Activated T-cell treated with anti-CD3 and anti-CD28 coated beads for 1 hour (primary cell): ENCODE results near the gene ICE1.
"Not testable (repeated sequence)": the region's sequence is repeated elsewhere in the genome, so short reads cannot be mapped to it uniquely, and the experiment has no call there.

ENCODE experiments used
- DNase-seq: peaks from one replicate; pipeline ENCODE4 v3.0.0-alpha.2; 2020; ENCODE audit warnings: low read depth

Gene ICE1

GRCh38 chr5:5492934-5493271, 70.4 kb downstream of the ICE1 start:
- not testable (repeated sequence) for DNase-seq

DNA sequence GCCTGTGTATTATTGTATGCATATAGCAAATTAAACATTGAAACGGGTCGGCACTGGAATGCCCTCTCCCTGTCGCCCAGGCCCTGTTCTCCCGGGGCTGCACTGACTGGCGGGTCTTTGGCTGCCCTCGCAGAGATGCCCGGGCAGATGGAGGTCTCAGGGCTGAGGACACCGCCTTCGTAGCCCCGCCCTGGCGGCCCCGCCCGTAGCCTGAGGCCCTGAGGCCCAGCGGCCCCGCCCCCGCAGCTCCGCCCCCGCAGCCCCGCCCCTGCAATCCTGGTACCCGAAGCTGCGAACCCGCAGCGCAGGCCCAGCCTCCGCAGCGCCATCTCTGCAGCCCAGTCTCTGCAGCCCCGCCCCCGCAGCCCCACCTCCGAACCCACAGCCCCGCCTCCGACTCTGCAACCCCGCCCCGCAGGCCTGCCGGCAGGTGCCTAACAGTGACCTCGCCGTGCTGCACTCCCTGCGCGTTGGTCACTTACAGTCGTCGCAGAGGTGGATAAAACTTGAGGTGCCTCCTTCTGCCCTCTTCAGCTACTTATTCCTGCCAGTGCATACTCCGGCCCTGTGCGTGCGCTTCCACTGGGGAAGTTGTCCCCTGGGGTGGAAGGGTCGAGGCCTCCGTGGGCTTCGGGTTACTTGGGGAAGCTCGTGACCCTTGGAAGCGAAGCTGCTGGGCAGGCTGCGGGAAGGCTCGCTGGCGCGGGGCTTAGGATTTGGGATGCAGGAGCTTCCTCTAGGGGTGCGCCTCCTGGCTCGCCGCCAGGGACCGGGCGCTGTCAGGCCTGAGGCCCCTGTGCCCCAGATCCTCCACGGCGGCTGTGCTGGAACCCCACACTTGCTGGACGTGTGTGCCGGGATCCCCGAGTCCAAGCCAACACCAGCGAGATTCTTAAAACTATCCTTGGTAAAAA, 72.3 kb downstream of the ICE1 start:
- DNase-seq, result peak; percentile 78

GRCh38 chr5:5497152-5497788, 74.8 kb downstream of the ICE1 start:
- DNase-seq, result no peak

DNA sequence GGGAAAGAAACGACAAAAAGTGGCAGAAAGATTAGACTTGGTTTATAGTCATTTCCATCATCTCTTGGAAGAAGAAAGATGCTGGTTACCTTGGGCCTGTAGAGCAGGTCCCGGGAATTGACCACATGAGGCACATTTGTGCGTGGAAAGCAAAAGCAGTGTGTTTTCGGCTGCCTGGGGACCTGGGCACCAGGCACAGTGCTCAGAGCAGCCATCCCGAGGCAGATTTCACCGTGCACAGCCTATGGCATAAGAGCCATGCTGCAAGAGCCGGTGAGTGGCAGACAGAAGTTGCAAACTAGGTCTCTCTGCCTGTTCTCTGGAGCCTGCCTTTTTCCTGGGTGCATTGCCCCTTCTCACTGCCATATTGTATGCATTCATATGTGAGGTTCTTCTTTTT, 77.0 kb downstream of the ICE1 start:
- no peak for DNase-seq

DNA sequence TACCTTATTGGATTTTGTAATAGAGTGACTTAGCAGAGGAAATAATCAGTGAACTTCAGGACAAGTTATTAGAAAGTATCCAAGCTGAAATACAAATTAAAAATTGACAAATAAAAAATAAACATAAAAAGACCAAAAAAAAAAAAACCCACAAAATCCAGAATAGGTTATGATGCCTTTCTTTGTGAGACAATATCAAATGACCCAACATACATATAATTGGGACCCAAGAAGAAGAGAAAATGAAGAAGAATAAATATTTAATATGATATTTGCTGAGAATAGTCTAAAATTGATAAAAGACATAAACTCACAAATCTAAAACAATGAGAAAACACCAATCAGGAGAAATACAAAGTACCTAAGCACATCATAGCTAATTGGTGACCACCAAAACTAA, 81.8 kb downstream of the ICE1 start:
- no peak for DNase-seq

- DNase-seq, result no peak
Observed at GRCh38 chr5:5505815-5506214, 83.3 kb downstream of the ICE1 start.

DNA sequence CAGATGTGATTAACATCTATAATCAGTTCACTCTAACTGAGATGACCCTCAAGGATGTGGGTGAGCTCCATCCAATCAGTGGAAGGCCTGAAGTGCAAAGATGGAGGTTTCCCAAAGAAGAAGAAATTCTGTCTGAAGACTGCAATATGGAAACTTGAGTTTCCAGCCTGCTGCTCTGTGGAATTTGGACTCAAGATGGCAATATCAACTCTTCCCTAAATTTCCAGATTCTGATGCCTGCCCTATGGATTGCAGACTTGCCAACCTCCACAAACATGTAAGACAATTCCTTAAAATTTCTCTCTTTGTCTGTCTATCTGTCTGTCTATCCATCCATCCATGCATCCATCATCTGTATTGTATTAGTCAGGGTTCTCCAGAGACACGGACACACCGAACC, 85.9 kb downstream of the ICE1 start:
- DNase-seq, result no peak

DNA sequence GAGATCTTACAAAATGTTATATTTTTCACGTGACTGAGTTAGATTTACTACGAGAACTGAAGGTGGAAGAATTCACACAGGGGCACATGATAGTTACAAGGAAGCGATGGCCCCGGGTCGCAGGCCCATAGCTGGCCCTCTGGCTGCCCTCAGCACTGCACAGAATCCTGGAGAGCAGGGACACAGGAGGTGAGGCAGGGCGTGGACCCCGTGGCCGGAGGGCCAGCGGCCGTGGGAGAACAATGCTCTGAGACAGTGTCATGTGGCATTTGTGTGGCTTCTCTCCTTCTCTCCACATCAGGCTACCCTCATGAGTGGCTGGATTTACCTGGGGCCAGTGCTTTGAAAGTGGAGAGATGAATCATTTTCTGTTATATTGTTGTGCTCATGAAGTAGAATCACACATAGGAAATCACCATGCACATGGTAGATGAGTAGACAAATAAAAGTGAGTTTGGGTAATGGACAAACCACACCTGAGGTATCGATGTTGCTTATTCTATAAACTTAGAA, 89.5 kb downstream of the ICE1 start:
- DNase-seq, result no peak

DNA sequence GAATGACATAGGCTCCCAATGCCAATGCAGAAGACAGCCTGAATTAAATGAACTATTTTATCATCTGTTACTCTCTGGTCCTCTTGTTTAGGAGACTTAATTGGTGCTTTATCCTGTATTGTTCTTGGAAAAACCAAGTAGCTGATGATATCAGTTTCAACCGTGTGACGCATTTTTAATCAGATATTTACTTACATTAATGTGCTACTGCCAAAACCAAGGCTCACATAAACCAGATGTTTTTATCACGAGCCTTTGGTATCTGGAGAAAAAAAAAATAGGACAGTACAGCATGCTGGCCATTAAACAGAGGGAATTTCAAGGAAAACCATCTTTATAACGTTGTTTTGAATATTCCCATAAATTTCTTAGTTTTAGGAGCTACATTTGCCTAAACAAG, 90.1 kb downstream of the ICE1 start:
- DNase-seq, result no peak

- not testable (repeated sequence) for DNase-seq
Observed at GRCh38 chr5:5520622-5521021, 98.1 kb downstream of the ICE1 start.

DNA sequence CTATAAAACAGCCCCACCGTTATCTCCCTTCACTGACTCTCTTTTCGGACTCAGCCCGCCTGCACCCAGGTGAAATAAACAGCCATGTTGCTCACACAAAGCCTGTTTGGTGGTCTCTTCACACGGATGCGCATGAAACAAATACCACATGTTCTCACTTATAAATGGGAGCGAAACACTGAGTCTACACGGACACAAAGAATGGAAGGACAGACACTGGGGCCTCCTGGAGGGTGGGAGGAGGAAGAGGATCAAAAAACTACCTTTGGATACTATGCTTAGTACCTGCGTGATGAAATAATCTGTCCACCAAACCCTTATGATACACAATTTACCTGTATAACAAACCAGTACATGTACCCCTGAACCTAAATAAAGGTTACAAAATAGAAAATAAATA, 98.6 kb downstream of the ICE1 start:
- DNase-seq, result no peak

DNA sequence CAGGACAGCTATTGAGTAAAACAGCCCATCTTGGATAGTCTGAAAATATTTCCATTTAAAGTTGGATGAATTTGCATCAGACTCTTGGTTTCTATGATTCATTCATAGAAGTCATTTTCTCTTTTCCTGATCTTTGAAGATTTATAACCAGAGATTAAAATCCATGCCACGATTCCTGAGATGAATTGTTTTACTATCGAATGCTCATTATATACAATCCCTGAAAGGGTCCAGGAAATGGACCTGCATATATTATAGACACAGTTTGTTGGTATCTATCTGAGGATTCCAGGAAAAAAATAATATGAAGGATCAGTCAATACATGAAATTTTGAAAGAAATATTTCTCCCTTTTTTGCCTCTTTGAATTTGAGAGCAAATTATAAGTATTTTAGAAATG, 99.0 kb downstream of the ICE1 start:
- DNase-seq, result no peak

- no peak for DNase-seq
Observed at GRCh38 chr5:5522336-5522735, 99.9 kb downstream of the ICE1 start.

DNA sequence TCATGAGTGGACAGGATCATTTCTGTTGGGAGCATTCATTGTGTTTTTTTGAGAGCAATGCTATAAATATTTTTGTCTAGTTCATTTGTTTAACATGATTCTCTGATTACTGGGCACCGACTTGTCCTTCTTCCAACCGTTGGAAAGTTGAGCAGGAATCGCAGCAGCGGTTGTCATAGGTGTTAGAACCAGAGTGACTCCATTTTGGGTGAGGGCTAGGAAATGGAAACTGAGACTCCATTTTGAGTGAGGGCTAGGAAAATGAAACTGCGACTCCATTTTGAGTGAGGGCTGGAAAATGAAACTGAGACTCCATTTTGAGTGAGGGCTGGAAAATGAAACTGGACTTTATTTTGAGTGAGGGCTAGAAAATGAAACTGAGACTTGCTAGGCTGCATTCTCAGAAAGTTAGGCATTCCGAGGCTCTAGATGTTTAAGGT, 100.6 kb downstream of the ICE1 start:
- DNase-seq, result no peak

GRCh38 chr5:5524327-5524726, 101.8 kb downstream of the ICE1 start:
- DNase-seq, result no peak

DNA sequence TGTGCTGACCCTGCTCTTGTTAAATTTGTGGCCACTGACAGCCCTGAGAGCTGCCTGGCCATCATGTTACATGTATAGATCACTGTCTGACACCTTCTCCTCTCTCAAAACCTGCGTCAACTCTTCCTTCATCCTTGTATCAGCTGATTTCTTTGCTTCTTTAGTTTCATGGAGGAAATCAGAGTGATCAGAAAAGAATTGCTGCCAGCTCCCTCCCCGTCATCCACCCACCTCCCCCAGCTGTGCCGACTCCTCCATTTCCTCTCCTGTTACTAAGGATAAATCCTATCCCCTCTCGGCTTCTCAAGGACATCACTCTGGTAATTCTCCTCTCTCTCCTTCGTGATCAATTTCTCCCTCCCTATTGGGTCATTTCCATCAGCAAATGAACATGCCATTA, 108.9 kb downstream of the ICE1 start:
- no peak for DNase-seq

DNA sequence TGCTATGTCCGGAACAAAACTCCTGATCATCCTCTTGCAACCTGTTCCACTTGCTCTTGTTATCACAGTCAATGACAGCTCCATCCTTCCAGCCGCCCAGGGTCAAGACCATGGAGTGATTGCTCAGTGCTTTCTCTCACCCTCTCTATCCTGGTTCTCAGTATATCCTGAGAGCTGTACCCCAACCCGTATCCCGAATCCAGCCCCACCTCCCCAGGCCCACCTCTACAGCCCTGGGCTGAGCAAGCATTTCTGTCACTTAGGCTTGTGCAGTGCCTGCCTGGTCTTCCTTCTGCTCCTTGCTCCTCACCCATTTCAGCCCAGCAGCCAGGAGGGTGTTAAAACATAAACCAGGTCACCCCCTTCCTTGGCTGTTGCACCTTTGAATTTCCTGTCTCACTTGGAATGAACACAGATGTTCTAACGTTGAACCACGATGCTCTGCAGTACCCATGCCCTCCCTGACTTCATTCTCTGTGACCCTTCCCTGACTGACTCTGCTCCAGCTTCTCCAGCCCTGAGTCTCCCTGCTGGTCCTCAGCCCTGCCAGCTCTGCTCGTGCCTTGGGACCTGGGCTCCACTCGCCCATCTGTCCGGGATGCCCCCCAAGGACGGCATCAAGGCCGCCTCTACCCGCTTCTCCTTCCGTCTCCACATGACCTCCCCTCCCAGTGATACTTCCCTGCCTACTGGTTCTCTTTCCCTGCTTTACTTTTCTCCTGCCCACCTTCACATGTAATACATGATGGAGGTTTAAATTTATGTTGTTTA, 110.0 kb downstream of the ICE1 start:
- DNase-seq, result no peak

- DNase-seq, result no peak
Observed at GRCh38 chr5:5533927-5534326, 111.5 kb downstream of the ICE1 start.

- DNase-seq, result no peak
Observed at GRCh38 chr5:5534333-5534732, 111.9 kb downstream of the ICE1 start.

DNA sequence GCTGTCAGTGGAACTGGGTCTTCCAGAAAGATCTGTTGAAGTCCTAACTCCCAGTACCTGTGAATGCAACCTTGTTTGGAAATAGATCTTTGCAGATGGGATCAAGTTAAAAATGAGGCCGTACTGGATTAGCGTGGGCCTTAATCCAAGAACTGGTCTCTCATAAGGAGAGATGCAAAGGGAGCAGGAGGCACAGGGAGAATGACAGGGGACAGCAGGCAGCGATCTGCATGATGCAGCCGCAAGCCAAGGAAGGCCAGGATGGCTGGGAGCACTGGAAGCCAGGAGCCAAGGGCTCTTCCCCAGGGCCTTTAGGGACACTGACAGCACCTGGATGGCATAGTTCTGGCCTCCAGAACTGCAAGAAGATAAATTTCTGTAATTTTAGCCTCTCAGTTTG, 114.4 kb downstream of the ICE1 start:
- DNase-seq, result no peak

- no peak for DNase-seq
Observed at GRCh38 chr5:5537426-5537825, 114.9 kb downstream of the ICE1 start.

- DNase-seq, result no peak
Observed at GRCh38 chr5:5539590-5539989, 117.1 kb downstream of the ICE1 start.
